ENCODE measurements around the gene DNA2.
"Not testable (repeated sequence)": the region's sequence is repeated elsewhere in the genome, so short reads cannot be mapped to it uniquely, and the experiment has no call there.

DNA2 gene
- total RNA-seq, result 13.5 to 13.6 reads per million in 2 donors

- peak; percentile 47 for DNase-seq
Observed at GRCh38 chr10:68471586-68472408, at the start of gene DNA2. TSS of gene DNA2 (minus strand) at chr10:68471973. CDS start at chr10:68471864, 109 bp downstream.

GRCh38 chr10:68518609-68519008 lies 46.8 kb upstream of the DNA2 start:
- not testable (repeated sequence) for DNase-seq

- no peak for DNase-seq
Observed at GRCh38 chr10:68517188-68517587, 45.4 kb upstream of the DNA2 start.

- no peak for DNase-seq
Observed at GRCh38 chr10:68516766-68517165, 45.0 kb upstream of the DNA2 start.

- DNase-seq, result not testable (repeated sequence)
Observed at GRCh38 chr10:68516216-68516615, 44.4 kb upstream of the DNA2 start.

- DNase-seq, result no peak
Observed at GRCh38 chr10:68508090-68508489, 36.3 kb upstream of the DNA2 start.

- no peak for DNase-seq
Observed at GRCh38 chr10:68506411-68506810, 34.6 kb upstream of the DNA2 start.

- DNase-seq, result no peak
Observed at GRCh38 chr10:68502846-68503245, 31.1 kb upstream of the DNA2 start.

- no peak for DNase-seq
Observed at GRCh38 chr10:68501691-68502090, 29.9 kb upstream of the DNA2 start.

GRCh38 chr10:68499544-68499943 lies 27.8 kb upstream of the DNA2 start:
- no peak for DNase-seq

- no peak for DNase-seq
Observed at GRCh38 chr10:68496072-68496471, 24.3 kb upstream of the DNA2 start.

- DNase-seq, result no peak
Observed at GRCh38 chr10:68492118-68492517, 20.3 kb upstream of the DNA2 start.

- DNase-seq, result no peak
Observed at GRCh38 chr10:68489919-68490318, 18.1 kb upstream of the DNA2 start.

- DNase-seq, result no peak
Observed at GRCh38 chr10:68474021-68474420, 2.2 kb upstream of the DNA2 start.

GRCh38 chr10:68471063-68471585 lies 649 bp downstream of the DNA2 start:
- no peak for DNase-seq

- no peak for DNase-seq
Observed at GRCh38 chr10:68470300-68470699, 1.5 kb downstream of the DNA2 start.

- no peak for DNase-seq
Observed at GRCh38 chr10:68469838-68470237, 1.9 kb downstream of the DNA2 start.

- DNase-seq, result not testable (repeated sequence)
Observed at GRCh38 chr10:68464729-68465128, 7.0 kb downstream of the DNA2 start.

- no peak for DNase-seq
Observed at GRCh38 chr10:68463365-68464093, 8.2 kb downstream of the DNA2 start.

GRCh38 chr10:68462536-68462935 lies 9.2 kb downstream of the DNA2 start:
- DNase-seq, result no peak

- no peak for DNase-seq
Observed at GRCh38 chr10:68461032-68461431, 10.7 kb downstream of the DNA2 start.

- not testable (repeated sequence) for DNase-seq
Observed at GRCh38 chr10:68449698-68450097, 22.1 kb downstream of the DNA2 start.

GRCh38 chr10:68446179-68446578 lies 25.6 kb downstream of the DNA2 start:
- DNase-seq, result no peak

- no peak for DNase-seq
Observed at GRCh38 chr10:68442971-68443370, 28.8 kb downstream of the DNA2 start.

Measured in activated gamma-delta T cell (primary cell).